Fibroblast of peridontal ligament (primary cell): Measurements from ENCODE around the gene ATP8B4.
"Not testable (repeated sequence)": the region's sequence is repeated elsewhere in the genome, so short reads cannot be mapped to it uniquely, and the experiment has no call there.

ENCODE experiments used
- DNase-seq: peaks from one replicate; pipeline ENCODE4 v3.0.0-alpha.2; 2010; ENCODE audit errors: extremely low read depth

Gene ATP8B4, protein sequence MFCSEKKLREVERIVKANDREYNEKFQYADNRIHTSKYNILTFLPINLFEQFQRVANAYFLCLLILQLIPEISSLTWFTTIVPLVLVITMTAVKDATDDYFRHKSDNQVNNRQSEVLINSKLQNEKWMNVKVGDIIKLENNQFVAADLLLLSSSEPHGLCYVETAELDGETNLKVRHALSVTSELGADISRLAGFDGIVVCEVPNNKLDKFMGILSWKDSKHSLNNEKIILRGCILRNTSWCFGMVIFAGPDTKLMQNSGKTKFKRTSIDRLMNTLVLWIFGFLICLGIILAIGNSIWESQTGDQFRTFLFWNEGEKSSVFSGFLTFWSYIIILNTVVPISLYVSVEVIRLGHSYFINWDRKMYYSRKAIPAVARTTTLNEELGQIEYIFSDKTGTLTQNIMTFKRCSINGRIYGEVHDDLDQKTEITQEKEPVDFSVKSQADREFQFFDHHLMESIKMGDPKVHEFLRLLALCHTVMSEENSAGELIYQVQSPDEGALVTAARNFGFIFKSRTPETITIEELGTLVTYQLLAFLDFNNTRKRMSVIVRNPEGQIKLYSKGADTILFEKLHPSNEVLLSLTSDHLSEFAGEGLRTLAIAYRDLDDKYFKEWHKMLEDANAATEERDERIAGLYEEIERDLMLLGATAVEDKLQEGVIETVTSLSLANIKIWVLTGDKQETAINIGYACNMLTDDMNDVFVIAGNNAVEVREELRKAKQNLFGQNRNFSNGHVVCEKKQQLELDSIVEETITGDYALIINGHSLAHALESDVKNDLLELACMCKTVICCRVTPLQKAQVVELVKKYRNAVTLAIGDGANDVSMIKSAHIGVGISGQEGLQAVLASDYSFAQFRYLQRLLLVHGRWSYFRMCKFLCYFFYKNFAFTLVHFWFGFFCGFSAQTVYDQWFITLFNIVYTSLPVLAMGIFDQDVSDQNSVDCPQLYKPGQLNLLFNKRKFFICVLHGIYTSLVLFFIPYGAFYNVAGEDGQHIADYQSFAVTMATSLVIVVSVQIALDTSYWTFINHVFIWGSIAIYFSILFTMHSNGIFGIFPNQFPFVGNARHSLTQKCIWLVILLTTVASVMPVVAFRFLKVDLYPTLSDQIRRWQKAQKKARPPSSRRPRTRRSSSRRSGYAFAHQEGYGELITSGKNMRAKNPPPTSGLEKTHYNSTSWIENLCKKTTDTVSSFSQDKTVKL

GRCh38 chr15:50119063-50120040 is at the start of gene ATP8B4:
Gene ATP8B4 (minus strand): TSS chr15:50119233. CDS start chr15:50106966, 12,267 bp downstream.
- DNase-seq = no peak

DNA sequence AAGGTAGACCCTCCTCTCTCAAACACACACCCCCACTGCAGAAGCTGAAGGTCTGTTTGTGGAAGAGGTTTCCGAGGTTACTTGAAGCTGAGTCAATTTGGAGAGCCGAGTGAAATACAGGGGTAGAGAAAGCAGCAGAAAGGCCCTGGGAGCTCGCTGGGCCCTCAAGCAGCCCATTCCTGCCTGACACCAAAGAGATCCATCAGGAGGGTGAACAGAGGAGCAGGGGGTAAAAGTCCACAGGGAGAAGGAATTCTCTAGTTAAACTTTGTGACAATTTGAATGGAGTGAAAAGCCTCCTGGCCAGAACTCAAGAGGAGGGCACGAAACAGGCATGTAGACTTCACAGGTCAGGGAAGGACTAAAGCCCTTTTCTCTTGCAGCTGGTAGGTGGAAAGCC is 49.3 kb upstream of the ATP8B4 start:
- no peak for DNase-seq

DNA sequence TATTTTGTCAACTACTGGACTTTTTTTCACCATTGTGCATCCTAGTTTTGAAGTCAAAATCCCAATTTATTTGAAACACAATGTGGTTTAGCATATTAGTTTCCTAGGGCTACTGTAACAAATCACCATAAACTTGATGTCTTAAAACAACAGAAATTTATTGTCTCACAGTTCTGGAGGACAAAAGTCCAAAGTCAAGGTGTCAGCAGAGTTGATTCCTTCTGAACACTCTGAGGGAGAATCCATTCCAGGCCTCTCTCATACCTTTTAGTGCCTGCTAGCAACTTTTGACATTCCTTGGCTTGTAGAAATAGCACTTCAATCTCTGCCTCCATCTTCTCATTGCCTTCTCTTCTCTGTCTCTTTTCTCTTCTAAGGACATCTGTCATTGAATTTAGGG is 48.1 kb upstream of the ATP8B4 start:
- DNase-seq = no peak

- DNase-seq = peak; percentile 63
Observed at GRCh38 chr15:50166216-50166615, 47.2 kb upstream of the ATP8B4 start.

DNA sequence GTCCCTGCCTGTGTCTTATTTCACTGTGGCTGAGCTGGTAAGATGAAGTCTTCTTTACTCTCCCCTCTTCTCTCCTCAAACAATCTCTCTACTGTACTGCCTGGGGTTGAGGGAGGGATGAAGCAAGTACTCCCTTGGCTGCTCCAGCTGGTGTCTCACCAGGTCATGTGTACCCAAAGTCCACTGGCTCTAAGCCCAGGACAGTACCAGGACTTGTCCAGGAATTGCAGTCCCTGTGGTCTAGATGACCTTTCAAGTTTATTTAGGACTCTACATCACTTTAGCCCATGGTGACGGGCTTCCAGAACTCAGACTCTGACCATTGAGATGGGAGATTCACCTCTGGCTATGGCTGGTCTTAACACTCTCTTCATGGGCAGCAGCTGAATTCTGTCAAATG is 45.4 kb upstream of the ATP8B4 start:
- no peak for DNase-seq

DNA sequence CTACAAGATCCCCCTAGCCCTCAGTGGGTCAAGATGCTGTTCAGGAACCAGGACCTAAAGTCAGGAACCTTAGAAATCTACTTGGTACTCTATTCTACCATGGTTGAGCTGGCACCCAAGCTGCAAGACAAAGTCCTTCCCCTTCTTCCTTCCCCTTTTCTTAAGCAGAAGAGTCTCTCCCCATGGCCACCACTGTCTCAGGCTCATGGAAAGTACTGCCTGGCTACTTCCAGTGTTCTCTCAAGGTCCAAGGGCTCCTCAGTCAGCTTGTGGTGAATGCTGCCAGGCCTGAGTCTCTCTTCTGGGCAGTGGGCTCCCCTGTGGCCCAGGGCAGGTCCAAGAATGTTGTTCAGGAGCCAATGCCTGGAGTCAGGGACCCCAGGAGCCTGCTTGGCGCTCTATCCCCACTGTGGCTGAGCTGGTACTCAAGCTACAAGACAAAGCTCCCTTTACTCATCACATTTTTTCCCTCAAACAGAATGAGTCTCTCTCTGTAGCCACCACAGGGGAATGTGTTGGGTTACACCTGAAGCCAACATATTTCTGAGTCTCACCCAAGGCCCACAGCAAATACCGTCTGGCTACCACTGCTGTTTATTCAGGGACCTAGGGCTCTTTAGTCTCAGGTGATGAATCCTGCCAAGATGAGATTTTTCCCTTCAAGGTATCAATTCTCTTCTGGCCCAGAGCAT is 44.8 kb upstream of the ATP8B4 start:
- no peak for DNase-seq

- no peak for DNase-seq
Observed at GRCh38 chr15:50162969-50163718, 44.1 kb upstream of the ATP8B4 start.

DNA sequence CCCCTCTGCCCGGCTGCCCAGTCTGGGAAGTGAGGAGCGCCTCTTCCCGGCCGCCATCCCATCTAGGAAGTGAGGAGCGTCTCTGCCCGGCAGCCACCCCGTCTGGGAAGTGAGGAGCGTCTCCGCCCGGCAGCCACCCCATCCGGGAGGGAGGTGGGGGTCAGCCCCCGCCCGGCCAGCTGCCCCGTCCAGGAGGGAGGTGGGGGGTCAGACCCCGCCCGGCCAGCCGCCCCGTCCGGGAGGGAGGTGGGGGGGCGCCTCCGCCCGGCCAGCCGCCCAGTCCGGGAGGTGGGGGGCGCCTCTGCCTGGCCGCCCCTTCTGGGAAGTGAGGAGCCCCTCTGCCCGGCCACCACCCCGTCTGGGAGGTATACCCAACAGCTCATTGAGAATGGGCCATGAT is 39.2 kb upstream of the ATP8B4 start:
- DNase-seq = not testable (repeated sequence)

- DNase-seq = no peak
Observed at GRCh38 chr15:50151476-50151875, 32.4 kb upstream of the ATP8B4 start.

DNA sequence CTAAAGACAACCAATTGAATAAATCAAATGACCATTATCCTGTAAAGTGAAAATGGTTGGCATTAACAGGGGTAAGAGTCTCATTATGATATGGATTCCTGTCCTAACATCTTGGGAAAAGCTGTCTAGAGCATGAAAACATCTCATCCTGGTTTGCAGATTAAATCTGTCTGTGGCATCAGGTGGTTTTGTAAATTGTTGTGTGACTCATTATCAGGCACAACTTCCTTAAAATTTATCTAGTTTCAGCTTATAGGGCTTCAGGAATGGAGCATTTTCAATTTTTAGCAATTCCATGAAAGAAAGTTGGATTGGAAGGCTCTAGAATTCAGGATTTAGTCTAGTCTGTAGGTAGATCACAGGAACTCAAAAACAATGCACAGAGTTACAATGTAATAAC is 31.8 kb upstream of the ATP8B4 start:
- no peak for DNase-seq

DNA sequence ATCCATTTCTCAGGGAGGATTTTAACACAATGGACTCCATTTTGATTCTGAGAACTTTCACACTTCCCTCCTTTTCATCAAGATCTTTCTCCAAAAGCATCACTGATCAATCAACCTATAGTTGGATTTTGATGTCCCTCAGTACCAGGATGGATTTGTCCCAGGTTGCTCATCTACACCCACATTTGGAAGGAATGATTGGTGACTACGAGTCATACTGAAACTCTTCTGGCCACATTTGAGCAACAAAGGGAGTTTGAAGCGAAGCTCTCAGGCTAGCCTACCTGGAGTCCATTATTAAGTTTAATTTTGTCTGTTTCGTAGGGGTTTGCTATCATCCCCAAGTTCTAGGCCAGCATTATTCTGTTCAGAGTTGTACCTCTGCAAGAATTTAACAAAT is 31.3 kb upstream of the ATP8B4 start:
- no peak for DNase-seq

GRCh38 chr15:50149090-50149489 is 30.1 kb upstream of the ATP8B4 start:
- no peak for DNase-seq

- DNase-seq = peak; percentile 76
Observed at GRCh38 chr15:50148362-50148963, 29.4 kb upstream of the ATP8B4 start.

- no peak for DNase-seq
Observed at GRCh38 chr15:50146632-50147031, 27.6 kb upstream of the ATP8B4 start.

DNA sequence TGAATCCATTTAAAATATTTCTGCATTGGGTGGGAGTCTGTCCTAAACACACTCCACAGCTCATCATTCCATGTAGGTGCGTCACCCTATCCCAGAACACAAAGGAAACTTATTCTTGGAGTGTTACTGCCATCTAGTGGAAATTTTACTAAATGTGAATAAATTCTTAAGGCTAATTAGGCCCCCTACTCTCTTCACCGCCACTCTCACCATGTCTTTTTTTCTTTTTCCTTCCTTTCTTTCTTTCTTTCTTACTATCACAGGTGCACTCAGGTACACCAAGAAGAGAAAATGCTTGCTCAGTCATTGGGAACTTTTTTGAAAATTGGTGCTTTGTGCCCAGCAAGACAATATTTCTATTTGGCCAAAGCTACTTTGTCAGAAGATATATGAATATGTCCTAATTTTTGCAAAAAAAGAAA is 26.4 kb upstream of the ATP8B4 start:
- DNase-seq = peak; percentile 96

GRCh38 chr15:50144341-50145120 is 25.5 kb upstream of the ATP8B4 start:
- peak; percentile 35 for DNase-seq

GRCh38 chr15:50143255-50143860 is 24.3 kb upstream of the ATP8B4 start:
- DNase-seq = no peak

DNA sequence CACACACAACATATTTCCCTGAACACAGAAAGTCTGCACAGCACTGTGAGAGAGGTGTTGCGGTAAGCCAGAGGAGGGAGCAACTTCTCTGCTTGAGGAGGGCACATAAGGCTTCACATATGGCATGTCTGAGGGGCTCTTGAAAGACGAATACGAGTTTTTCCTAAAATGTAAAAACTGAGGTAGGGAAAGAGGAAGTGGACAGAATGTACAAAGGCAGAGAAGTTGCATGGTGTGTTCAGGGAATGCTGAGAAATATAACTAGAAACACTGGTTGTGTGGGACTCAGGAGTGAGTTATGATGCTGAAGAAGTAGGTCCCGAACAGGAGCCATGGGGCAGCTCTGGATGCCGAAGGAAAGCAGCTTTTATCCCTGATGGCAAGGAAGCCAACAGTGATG is 22.8 kb upstream of the ATP8B4 start:
- DNase-seq = no peak
